Thyroid gland (tissue), 4 donors: ENCODE data around the gene POR. TPM values are rescaled to one million over a fixed set of nuclear protein-coding genes. Genes with fewer than 3 reads are reported as not detected.
A peak's percentile ranks its signal among the peaks of the same experiment; 100 is the strongest.

Experiments used
- DNase-seq, 2 donors: peaks; one replicate each; pipeline ENCODE4 v3.0.0-alpha.2; 2019
- H3K27ac ChIP-seq, 3 donors: fragments of 200-600 bp; sonication (generic); 1 replicate in 2 of 3; 2 replicates in 1 of 3; pipeline ENCODE4 v1.5.1; 2016 to 2019; ENCODE audit warnings: mild to moderate bottlenecking in 1 of 3, moderate library complexity in 1 of 3
- H3K27me3 ChIP-seq: fragments of 200-600 bp; sonication (generic); one replicate; pipeline ENCODE4 v1.5.1; 2019
- H3K36me3 ChIP-seq, 2 donors: fragments of 200-600 bp; sonication (generic); one replicate each; pipeline ENCODE4 v1.5.1; 2016 to 2019
- H3K4me1 ChIP-seq, 2 donors: fragments of 200-600 bp; sonication (generic); one replicate each; pipeline ENCODE4 v1.5.1; 2017 to 2019
- H3K4me3 ChIP-seq, 3 donors: fragments of 200-600 bp; sonication (generic); replicated peaks in 1 of 3; 1 replicate in 2 of 3; 2 replicates in 1 of 3; pipeline ENCODE4 v1.5.1; 2016; ENCODE audit warnings: mild to moderate bottlenecking in 1 of 3
- H3K9me3 ChIP-seq: fragments of 200-600 bp; sonication (generic); one replicate; pipeline ENCODE4 v1.5.1; 2017
- POLR2A ChIP-seq, 2 donors: fragments of 450-650 bp; IDR thresholded peaks; one replicate each; pipeline ENCODE4 v1.6.1; 2017; ENCODE audit warnings: antibody characterized with exemption in 2 of 2, mild to moderate bottlenecking in 2 of 2, moderate library complexity in 1 of 2
- WGBS, 2 donors: methylation state at CpG; one replicate each; pipeline ENCODE4 v1.1.5; 2017; 5-methylcytosine and 5-hydroxymethylcytosine counted together
- intact Hi-C: fragments of 100-400 bp; cut with DNase I; formaldehyde crosslinking; loops from one replicate; pipeline ENCODE4 v1.15.1; 2023
- total RNA-seq, 4 donors: library from RNA; depleted of rRNA; stranded (reverse); fragments of >200 nt; gene quantifications; one replicate each; pipeline ENCODE4 v1.2.3, GENCODE V29; 2016
- TF ChIP-seq, protein P1 (sequence below), 6 experiments: fragments of 200-600 bp in 3 of 6; fragments of 450-650 bp in 3 of 6; sonication (generic) in 3 of 6; IDR thresholded peaks; one replicate each; pipeline ENCODE4 v1.5.1; 2016 to 2019; ENCODE audit warnings: antibody characterized with exemption in 6 of 6, mild to moderate bottlenecking in 2 of 6, inconsistent platforms in 1 of 6, moderate library complexity in 1 of 6

Gene POR
- total RNA-seq, 4 donors from 2014 or later, result 141 to 341 (median 285) TPM

DNA sequence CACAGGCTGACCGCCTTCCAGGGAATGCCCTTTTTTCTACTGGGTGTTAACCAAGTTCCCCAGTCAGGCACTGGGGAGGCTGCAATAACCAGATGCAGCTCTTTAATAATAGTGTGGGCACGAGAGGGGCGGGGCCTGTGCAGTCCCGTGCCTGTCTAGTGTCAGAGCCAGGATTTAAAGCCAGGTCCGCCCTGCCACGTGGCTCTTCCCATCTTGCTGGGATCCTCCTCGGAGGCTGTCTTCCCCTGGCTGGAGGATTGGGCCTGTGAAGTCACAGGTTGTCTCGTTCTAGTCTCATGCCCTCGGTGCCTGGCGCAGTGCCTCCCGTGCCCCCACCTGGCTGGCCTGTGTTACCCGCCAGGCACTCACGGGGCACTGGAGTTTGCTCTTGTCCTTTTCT is 54.2 kb downstream of the POR start:
- intact Hi-C loops, result no loop called here
- TF ChIP-seq, protein P1, sequence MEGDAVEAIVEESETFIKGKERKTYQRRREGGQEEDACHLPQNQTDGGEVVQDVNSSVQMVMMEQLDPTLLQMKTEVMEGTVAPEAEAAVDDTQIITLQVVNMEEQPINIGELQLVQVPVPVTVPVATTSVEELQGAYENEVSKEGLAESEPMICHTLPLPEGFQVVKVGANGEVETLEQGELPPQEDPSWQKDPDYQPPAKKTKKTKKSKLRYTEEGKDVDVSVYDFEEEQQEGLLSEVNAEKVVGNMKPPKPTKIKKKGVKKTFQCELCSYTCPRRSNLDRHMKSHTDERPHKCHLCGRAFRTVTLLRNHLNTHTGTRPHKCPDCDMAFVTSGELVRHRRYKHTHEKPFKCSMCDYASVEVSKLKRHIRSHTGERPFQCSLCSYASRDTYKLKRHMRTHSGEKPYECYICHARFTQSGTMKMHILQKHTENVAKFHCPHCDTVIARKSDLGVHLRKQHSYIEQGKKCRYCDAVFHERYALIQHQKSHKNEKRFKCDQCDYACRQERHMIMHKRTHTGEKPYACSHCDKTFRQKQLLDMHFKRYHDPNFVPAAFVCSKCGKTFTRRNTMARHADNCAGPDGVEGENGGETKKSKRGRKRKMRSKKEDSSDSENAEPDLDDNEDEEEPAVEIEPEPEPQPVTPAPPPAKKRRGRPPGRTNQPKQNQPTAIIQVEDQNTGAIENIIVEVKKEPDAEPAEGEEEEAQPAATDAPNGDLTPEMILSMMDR (IDR thresholded peaks at IDR 0.05), result no peak
- TF ChIP-seq POLR2A (IDR thresholded peaks at IDR 0.05), result no peak
- Histone ChIP-seq H3K4me1 (peaks cover 14 to 54% of the 10 kb centered on the region in 2 donors), H3K27ac (peak overlapping the region in 2 of 3 donors; percentile 40 to 71), H3K36me3 (peaks cover 9 to 26% of the 10 kb centered on the region in 2 donors), H3K4me3 (no peak overlapping the region), H3K9me3 (no peaks in the 10 kb centered on the region), H3K27me3 (no peaks in the 10 kb centered on the region)
- whole genome bisulfite sequencing, 2 donors, result 79 to 85% methylated on average over 10 to 13 of the region's 13 CpGs
- no peak for DNase-seq

DNA sequence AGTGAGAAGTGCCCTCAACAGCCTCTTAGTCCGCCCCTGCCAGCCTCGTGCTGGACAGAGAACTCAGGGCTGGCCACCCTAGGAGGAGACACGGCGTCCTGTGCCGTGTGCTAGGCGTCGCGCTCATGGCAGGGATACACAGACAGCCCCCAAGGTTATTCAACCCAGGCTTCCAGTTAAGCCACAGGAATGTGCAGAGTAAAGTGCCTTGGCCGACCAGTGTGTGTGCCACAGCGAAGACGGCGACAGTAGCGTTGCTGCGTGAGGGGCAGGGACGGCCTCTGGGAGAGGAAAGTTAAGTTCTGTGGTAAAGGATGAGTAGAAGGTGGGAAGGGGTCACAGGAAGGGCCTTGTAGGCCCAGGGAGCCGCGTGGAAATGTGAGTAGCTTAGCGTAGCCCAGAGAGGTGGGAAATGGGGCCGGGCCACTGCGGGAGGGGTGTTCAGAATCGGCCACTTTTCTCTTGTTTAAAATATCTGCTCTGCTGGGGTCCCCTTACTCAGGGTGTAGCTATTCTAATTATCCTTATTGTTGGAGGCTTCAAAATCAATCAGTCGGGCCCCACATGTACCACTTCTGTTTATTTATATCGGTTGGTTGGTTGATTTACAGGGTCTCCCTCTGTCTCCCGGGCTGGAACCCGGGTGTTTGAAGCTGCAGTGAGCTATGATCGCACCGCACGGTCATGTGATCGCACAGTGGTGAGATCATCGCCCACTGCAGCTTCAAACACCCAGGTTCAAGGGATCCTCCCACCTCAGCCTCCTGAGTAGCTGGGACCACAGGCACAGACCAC is 54.9 kb downstream of the POR start:
- DNase-seq, result no peak
- no peaks in the 10 kb centered on the region for H3K9me3 ChIP-seq
- peaks cover 14 to 50% of the 10 kb centered on the region in 2 donors for H3K4me1 ChIP-seq
- WGBS, 2 donors, result 89 to 91% methylated on average over 28 to 30 of the region's 30 CpGs
- no peak for TF ChIP-seq POLR2A (IDR thresholded peaks at IDR 0.05)
- TF ChIP-seq, protein P1 (IDR thresholded peaks at IDR 0.05), result no peak
- intact Hi-C loops, result no loop called here
- H3K4me3 ChIP-seq, result no peak overlapping the region
- peak overlapping the region in 2 of 3 donors; percentile 40 to 71 for H3K27ac ChIP-seq
- H3K27me3 ChIP-seq, result no peaks in the 10 kb centered on the region
- H3K36me3 ChIP-seq, result peaks cover 9 to 26% of the 10 kb centered on the region in 2 donors

DNA sequence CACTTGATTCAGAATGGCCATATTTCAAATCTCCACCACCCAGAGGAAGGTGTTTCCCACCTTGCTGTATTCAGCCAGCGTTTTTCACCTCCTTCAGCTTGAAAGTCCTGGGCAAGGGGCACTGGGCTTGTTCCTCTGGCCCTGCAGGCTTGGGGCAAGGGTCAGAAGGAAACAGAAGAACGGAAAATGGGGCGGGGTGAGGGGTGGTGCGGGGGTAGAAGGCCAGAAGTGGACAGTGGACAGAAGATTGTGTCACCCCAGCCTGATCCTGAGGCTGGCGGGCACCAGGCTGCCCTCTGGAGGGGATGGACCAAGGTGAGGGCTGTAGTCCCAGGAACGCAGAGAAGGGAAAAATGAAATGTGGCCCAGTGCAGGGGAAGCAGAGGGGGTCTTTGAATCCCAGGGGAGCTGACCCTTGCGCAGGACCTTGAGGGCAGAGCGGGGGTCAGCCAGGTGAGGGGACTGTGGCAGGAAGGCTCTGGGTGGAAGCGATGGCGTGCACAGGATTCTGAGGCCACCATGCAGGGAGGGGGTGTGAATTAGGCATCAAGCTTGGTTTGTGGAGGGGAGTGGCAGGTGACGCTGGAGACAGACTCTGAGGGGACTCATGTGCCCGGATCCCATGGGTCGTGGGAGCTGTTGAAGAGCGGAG is 56.5 kb downstream of the POR start:
- TF ChIP-seq, protein P1 (IDR thresholded peaks at IDR 0.05), result no peak
- no peak for TF ChIP-seq POLR2A (IDR thresholded peaks at IDR 0.05)
- Histone ChIP-seq H3K4me1 (peaks cover 14 to 35% of the 10 kb centered on the region in 2 donors), H3K27me3 (no peaks in the 10 kb centered on the region), H3K9me3 (no peaks in the 10 kb centered on the region), H3K4me3 (no peak overlapping the region), H3K27ac (no peak overlapping the region), H3K36me3 (peaks cover 9 to 21% of the 10 kb centered on the region in 2 donors)
- intact Hi-C loops, result no loop called here
- DNase-seq, result no peak
- WGBS, 2 donors, result 86 to 89% methylated on average over 14 of the region's 14 CpGs

DNA sequence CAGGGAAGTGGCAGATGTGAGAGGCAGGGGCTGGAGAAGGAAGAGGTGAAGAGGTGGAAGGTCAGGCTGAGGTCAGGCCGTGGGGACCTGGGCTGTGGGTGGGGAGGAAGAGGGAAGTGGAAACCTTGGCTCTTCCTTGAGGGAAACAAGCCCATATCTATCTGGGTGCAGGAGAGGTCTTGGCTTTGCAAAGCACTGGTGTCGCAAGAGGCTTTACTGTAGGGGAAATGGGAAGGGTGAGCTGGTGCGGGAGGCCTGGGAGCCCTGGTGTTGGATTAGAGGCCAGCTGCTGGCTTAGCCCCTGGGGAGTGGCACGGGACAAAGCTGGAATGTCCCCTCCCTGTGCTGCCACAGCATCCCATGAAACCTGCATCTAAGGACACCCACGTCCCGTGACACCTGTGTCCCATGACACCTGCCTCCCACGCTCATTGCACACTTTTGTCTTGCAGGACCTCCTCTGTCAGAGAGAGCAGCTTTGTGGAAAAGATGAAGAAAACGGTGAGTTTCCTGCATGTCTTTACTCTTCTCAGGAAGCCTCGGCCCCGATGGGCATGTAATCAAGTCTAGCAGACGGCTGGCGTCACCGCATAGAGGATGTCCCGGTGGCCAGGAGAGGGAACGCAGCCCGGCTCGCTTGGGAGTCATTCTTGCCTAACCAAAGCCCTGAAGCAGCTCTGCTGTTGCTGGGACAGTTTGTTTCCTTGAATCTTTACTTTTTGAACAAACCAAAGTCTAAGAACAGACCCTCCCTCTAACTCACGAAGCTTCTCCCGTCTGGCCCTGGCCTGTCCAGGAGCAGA is 57.2 kb downstream of the POR start:
- H3K27ac ChIP-seq, result peak overlapping the region in 2 of 3 donors; percentile 4 to 26
- peaks cover 12 to 30% of the 10 kb centered on the region in 2 donors for H3K4me1 ChIP-seq
- H3K4me3 ChIP-seq, result no peak overlapping the region
- no peaks in the 10 kb centered on the region for H3K27me3 ChIP-seq
- DNase-seq, result no peak
- no peaks in the 10 kb centered on the region for H3K9me3 ChIP-seq
- 73 to 78% methylated on average over 18 to 19 of the region's 19 CpGs for WGBS, 2 donors
- H3K36me3 ChIP-seq, result peaks cover 9 to 21% of the 10 kb centered on the region in 2 donors
- intact Hi-C loops, result no loop called here
- no peak for TF ChIP-seq POLR2A (IDR thresholded peaks at IDR 0.05)
- TF ChIP-seq, protein P1 (IDR thresholded peaks at IDR 0.05), result no peak
